Ovary (tissue), 3 donors: ENCODE data around the gene CNPY3.
A peak's percentile ranks its signal among the peaks of the same experiment; 100 is the strongest.

ENCODE experiments used
- EP300 ChIP-seq: sonication (generic); formaldehyde crosslinking; IDR thresholded peaks from one replicate; pipeline ENCODE4 v1.6.1; 2017; ENCODE audit warnings: antibody characterized with exemption
- POLR2A ChIP-seq: fragments of 450-650 bp; IDR thresholded peaks from one replicate; pipeline ENCODE4 v1.6.1; 2017; ENCODE audit warnings: antibody characterized with exemption, mild to moderate bottlenecking, moderate library complexity
- TF ChIP-seq, protein P1 (sequence below), 3 donors: fragments of 450-650 bp in 2 of 3; fragments of 200-600 bp in 1 of 3; IDR thresholded peaks; one replicate each; pipeline versions ENCODE4 v1.5.1 to v1.8.0; 2016 to 2022; ENCODE audit warnings: antibody characterized with exemption in 3 of 3, mild to moderate bottlenecking in 1 of 3
- donor health status: DM: no; HTN: no; CAD: no.

DNA sequence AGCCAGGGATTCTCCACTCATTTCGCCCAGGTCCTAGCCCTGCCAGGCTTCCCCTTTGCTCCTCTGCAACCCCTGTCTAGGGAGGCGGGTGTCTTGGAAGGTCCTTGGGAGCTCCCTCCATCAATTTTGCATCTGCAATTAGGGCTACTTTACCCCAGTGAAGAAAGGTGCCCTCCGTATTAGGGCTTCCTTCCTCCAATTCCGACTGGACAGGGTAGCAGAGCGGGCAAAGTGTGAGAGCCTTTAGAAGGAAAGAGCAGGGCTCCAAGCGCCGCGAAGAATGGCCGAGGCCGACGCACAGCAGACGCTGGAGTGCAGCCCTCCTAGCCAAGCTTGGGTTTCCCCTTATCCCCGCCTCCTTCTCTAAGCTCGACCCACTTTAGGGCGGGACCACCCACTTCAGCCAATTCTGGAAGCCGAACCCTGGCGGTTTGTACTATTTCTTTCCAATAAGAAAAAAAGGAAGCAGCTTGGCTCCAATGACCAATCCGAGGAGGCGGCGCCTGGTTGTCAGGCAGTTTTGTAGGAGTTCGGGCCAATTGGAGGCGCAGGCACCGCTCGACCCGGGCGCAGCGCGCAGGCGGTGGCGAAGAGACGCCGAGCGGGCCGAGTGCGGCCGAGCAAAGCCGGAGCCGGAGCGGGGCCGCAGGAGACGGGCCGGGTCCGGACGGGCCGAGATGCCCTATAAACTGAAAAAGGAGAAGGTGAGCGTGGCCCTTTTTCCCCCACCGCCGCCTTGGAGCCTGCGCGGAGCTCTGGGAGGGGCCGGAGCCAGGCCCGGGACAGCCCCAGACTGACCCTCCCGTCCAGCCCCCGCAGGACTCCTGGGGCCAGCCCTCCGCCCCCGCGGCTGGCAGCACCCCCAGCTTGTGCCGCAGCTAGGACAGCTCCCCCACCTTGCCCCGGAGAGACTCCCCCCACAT is 55.0 kb downstream of the CNPY3 start, which contains the start of gene PPP2R5D:
- TF ChIP-seq, protein P1, sequence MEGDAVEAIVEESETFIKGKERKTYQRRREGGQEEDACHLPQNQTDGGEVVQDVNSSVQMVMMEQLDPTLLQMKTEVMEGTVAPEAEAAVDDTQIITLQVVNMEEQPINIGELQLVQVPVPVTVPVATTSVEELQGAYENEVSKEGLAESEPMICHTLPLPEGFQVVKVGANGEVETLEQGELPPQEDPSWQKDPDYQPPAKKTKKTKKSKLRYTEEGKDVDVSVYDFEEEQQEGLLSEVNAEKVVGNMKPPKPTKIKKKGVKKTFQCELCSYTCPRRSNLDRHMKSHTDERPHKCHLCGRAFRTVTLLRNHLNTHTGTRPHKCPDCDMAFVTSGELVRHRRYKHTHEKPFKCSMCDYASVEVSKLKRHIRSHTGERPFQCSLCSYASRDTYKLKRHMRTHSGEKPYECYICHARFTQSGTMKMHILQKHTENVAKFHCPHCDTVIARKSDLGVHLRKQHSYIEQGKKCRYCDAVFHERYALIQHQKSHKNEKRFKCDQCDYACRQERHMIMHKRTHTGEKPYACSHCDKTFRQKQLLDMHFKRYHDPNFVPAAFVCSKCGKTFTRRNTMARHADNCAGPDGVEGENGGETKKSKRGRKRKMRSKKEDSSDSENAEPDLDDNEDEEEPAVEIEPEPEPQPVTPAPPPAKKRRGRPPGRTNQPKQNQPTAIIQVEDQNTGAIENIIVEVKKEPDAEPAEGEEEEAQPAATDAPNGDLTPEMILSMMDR (IDR thresholded peaks at IDR 0.05), result no peak
- TF ChIP-seq EP300 (no peak), POLR2A (peak; percentile 42)
